ENCODE results near the gene MDFI.

Gene MDFI

GRCh38 chr6:41638002-41638934 lies at the start of gene MDFI:
MDFI (plus strand) TSS chr6:41638468; CDS start chr6:41638750, 282 bp downstream.
- DNase-seq (ENCODE audit: low read depth in 2 of 2), result no peak

GRCh38 chr6:41589223-41589622 lies 49.0 kb upstream of the MDFI start:
- no peak for DNase-seq (ENCODE audit: low read depth in 2 of 2)

GRCh38 chr6:41589636-41590622 lies 48.3 kb upstream of the MDFI start:
- DNase-seq (ENCODE audit: low read depth in 2 of 2), result no peak

- DNase-seq (ENCODE audit: low read depth in 2 of 2), result no peak
These were observed 47.1 kb upstream of the MDFI start for GRCh38 chr6:41591122-41591521.

- DNase-seq (ENCODE audit: low read depth in 2 of 2), result peak; percentile 71 to 83
These were observed 46.3 kb upstream of the MDFI start for GRCh38 chr6:41591859-41592502.

GRCh38 chr6:41593406-41593805 lies 44.9 kb upstream of the MDFI start:
- no peak for DNase-seq (ENCODE audit: low read depth in 2 of 2)

GRCh38 chr6:41593839-41594238 lies 44.4 kb upstream of the MDFI start:
- no peak for DNase-seq (ENCODE audit: low read depth in 2 of 2)

GRCh38 chr6:41594326-41594725 lies 43.9 kb upstream of the MDFI start:
- DNase-seq (ENCODE audit: low read depth in 2 of 2), result no peak

GRCh38 chr6:41594766-41595165 lies 43.5 kb upstream of the MDFI start:
- no peak for DNase-seq (ENCODE audit: low read depth in 2 of 2)

- no peak for DNase-seq (ENCODE audit: low read depth in 2 of 2)
These were observed 43.1 kb upstream of the MDFI start for GRCh38 chr6:41595166-41595565.

GRCh38 chr6:41596096-41596685 lies 42.1 kb upstream of the MDFI start:
- DNase-seq (ENCODE audit: low read depth in 2 of 2), result no peak

- no peak for DNase-seq (ENCODE audit: low read depth in 2 of 2)
These were observed 41.5 kb upstream of the MDFI start for GRCh38 chr6:41596807-41597206.

GRCh38 chr6:41597246-41598000 lies 40.8 kb upstream of the MDFI start:
- no peak for DNase-seq (ENCODE audit: low read depth in 2 of 2)

- DNase-seq (ENCODE audit: low read depth in 2 of 2), result no peak
These were observed 39.6 kb upstream of the MDFI start for GRCh38 chr6:41598670-41599014.

- DNase-seq (ENCODE audit: low read depth in 2 of 2), result no peak
These were observed 39.0 kb upstream of the MDFI start for GRCh38 chr6:41599015-41599851.

- no peak for DNase-seq (ENCODE audit: low read depth in 2 of 2)
These were observed 38.3 kb upstream of the MDFI start for GRCh38 chr6:41599852-41600445.

- no peak for DNase-seq (ENCODE audit: low read depth in 2 of 2)
These were observed 37.6 kb upstream of the MDFI start for GRCh38 chr6:41600499-41601247.

- DNase-seq (ENCODE audit: low read depth in 2 of 2), result no peak
These were observed 37.1 kb upstream of the MDFI start for GRCh38 chr6:41601248-41601549.

- DNase-seq (ENCODE audit: low read depth in 2 of 2), result no peak
These were observed 35.9 kb upstream of the MDFI start for GRCh38 chr6:41602422-41602743.

All from stimulated activated CD4-positive, alpha-beta T cell treated with anti-CD3 and anti-CD28 coated beads, Interleukin-1b, Interleukin-23, amount 100 ng/mL, for 4 hours (primary cell).